ENCODE data around the gene IL36G. TPM values are rescaled to one million over a fixed set of nuclear protein-coding genes. Genes with fewer than 3 reads are reported as not detected.
"Not testable (repeated sequence)": the region's sequence is repeated elsewhere in the genome, so short reads cannot be mapped to it uniquely, and the experiment has no call there.

Gene IL36G
- not detected in 2 replicates for total RNA-seq

DNA sequence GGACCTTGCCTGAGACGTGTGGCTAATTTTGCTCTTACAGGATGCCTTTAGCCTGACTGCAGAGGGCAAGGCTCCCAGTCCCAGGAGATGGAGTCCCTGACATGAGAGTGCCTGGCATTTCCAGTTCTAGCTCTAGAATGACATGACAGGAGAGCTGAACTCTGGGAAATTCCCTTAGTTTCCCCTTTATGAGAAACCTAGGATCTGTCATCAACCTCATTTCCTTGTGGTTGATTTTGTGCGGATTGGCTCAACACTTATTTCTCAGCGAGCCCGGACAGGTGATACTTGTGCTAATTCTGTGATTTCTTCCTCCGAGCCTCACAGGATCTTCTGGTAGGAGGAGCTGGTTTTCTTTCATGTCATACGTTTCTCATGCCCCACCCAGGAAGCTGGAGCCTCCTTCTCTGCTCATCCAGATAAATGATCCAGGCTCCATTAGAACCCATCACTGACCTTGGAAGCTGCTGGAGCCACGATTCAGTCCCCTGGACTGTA, at the start of gene IL36G:
IL36G (plus strand) TSS at position 448 of the 498 bp plus-strand sequence. CDS start 633 bp downstream, outside the sequence.
- DNase-seq (ENCODE audit: low read depth, low spot score), result no peak

DNA sequence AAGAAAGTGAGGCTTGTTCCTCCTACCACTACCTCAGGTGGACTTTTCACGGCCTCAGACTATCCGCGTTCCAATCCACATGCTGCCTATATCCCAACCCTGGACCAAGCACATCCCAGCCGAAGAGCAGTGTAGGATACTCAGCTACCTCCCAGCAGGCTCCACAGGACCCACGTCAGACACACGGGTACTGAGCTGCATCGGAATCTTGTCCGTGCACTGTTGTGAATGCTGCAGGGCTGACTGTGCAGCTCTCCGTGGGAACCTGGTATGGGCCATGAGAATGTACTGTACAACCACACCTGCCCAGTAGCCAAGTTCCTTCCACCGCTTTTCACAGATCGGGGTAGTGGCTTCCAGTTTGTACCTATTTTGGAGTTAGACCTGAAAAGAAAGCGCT, 44.5 kb upstream of the IL36G start:
- DNase-seq (ENCODE audit: low read depth, low spot score), result no peak

DNA sequence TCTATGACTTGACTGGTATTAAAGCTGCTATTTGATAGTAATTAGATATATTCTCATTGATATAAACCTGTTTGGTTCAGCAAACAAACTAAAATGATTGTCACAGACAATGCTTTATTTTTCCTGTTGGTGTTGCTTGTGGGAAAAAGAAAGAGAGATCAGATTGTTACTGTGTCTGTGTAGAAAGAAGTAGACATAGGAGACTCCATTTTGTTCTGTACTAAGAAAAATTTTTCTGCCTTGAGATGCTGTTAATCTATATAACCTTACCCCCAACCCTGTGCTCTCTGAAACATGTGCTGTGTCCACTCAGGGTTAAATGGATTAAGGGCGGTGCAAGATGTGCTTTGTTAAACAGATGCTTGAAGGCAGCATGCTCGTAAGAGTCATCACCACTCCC, 43.7 kb upstream of the IL36G start:
- DNase-seq (ENCODE audit: low read depth, low spot score), result not testable (repeated sequence)

DNA sequence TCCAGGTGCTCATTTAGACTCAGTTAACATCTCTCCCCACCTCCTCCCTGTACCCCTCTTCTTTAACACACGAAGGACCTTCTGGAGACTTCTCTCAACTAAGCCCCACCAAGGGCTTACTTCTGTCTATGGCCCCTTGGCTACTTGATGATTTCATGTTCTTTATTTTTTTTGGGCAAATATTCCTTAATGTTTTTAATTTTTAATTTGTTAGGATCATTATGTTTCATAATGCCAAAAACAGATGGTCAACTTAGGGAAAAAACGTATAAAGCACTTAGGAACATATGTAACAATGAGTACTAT, 40.9 kb upstream of the IL36G start:
- no peak for DNase-seq (ENCODE audit: low read depth, low spot score)

DNA sequence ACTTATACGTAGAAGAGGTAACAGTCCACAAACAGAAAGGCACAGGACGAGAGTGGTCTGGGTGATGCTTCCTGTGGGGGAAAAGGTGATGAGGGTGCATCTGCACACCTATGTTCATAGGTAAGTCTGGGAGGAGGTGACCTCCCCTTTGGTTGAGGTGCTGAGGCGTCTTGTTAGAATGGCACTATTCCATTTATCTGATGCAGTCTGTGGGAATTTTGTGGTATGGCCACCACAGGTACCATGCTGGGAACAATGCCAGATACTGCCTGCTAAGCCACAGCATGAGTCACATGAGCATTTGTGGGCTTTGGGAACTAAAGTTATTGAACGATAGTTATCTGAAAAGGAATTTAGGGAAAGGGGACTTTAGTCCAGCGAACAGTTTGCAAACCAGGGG, 38.9 kb upstream of the IL36G start:
- DNase-seq (ENCODE audit: low read depth, low spot score), result no peak

DNA sequence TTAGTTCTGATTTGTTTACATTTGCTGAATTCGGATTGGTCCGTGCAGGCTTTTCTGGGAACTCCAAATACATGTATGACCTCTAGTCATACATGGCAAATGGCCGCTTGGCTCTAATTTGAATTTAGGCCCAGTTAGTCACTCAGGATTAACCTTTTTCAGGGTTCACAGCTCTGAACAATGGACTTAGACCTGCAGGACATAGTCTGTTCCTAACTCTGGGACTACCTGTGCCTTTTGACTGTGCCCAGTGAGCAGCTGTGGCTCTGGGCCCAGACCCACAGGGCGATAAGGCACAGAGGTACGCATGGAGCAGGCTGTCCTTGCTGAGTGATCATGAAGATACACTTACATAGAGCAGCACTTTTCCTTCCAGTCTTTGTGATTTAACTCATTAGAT, 38.4 kb upstream of the IL36G start:
- no peak for DNase-seq (ENCODE audit: low read depth, low spot score)

DNA sequence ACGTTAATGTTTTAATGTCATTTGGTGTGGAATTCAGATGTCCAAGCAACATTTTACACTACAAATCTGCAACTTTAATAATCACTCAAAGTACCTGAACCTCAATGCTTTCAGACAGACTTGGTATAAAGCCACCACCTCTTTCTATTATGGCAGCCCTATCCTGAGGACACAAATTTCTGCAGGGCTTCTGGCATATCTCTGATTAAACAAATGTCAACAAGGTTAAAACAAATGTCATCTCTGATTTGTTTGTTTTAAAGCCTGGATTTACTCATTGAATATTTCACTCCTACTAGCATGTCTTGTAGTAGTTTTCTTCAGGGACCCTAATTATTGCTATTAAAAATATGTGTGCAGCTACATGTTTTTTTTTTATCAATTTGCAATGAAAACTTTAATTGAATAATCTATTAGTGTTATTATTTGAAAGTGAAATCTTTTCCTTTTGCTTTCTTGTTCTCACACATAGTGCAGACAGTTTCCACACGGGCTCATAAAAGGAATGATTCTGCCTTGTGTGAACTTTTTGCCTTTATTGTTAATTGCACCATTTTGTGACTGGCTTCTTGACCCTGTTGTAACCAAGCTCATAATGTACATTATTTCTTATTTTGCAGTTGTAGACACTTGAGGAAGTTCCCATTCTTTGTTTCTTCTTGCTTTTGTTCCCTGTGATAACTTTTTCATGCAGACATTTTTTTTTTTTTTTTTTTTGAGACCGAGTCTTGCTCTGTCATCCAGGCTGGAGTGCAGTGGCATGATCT, 36.8 kb upstream of the IL36G start:
- DNase-seq (ENCODE audit: low read depth, low spot score), result no peak

DNA sequence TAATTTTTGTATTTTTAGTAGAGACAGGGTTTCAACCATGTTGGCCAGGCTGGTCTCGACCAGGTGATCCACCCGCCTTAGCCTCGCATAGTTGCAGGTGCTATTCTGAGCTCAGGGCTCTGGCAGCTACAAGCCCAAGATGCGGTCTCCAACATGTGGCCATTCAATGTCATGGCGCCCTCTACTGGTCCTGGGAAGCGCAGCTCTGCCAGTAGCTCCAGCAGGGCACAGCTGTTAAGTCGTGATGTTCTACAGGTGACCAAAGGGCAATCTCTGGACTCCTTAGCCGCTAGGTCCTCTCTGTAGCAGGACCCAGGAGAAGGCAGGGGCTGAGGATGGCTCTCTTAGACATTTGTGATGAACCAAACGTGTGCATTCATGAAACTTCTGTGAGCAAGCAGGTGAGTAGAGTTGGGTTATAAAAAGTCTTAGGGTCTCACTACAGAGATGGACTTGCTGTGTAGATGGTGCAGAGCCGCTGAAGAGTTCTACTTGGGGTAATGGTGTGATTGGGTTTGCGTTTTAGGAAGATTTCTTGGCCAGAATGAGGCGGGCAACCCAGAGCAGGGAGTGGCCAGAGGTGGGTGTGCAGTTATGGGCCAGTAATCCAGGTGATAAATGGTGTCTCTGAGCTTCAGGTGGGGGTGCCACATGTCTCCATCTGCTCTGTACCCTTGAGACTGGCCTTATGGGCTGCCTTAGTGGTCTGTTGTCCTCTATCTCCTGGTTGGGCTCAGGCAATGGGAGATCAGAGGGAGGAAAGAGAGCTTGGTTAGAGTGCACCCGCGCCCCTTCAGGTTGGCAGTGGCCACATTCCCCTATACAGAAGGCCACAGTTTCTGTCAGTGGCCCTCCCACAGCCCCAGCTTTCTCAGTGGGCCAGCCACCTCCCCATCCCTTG, 35.8 kb upstream of the IL36G start:
- peak; percentile 40 for DNase-seq (ENCODE audit: low read depth, low spot score)

DNA sequence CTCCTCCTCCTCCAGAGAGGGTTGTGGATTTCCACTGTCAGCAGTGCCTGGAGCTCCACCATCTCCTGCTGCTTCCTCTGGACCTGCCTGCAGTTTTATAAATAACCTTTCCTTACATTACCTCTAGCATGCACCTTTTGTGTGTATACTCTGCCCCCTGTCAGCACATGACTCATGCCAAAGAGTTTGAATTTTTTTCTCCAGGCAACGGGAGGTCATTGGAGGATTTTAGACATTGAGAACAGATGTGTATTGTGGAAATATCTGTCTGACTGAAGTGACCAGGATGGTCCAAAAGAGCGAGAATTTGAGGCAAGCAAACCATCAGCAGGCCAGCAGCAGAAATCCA, 35.2 kb upstream of the IL36G start:
- no peak for DNase-seq (ENCODE audit: low read depth, low spot score)

DNA sequence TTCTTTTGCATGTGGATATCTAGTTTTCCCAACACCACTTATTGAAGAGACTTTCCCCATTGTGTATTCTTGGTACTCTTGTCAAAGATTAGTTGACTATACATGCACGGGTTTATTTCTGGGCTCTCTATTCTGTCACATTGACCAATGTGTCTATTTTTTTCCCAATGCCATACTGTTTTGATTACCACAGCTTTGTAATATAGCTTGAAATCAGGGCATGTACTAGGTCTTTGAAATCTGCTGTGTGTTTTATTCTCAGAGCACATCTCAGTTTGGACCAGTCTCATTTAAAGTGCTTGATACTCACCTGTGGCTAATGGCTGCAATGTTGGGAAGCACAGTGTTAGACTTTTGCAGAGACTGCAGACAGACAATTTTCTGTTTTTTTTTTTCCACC, 32.8 kb upstream of the IL36G start:
- no peak for DNase-seq (ENCODE audit: low read depth, low spot score)

DNA sequence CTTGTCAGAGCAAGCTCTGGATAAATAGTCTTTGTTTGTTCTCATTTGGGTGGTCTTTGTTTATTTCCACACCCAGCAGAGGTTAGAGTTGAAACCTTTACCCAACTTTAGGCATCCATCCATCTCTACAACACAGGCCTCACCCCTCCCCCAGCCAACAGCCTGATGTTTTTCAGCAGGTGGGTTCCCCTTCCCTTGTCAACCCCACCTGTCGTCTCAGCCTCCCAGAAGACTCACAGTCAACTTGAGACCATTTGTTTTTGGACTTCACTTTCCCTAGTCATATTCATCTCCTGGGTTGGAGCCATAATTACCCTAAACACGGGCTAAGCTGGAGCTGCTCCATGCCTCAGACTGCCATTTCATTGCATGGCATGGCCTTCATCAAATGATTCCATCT, 31.7 kb upstream of the IL36G start:
- DNase-seq (ENCODE audit: low read depth, low spot score), result no peak

DNA sequence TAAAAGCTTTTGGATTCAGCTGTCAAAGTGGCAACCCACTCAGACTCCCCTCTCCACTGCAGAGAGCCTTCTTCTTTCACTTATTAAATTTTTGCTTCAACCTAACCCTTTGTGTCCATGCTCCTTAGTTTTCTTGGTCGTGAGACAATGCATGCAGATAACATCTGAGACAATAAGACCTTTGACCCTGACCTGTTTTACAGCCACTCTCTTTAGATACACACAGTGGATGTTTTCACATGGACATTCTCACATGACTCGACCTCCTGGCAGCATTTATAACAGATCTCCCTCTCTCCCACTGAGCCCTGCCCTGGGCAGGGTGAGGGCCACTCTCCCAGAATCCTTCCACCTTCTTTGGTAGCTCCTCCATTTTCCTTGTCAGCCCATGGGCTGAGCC, 30.4 kb upstream of the IL36G start:
- no peak for DNase-seq (ENCODE audit: low read depth, low spot score)

DNA sequence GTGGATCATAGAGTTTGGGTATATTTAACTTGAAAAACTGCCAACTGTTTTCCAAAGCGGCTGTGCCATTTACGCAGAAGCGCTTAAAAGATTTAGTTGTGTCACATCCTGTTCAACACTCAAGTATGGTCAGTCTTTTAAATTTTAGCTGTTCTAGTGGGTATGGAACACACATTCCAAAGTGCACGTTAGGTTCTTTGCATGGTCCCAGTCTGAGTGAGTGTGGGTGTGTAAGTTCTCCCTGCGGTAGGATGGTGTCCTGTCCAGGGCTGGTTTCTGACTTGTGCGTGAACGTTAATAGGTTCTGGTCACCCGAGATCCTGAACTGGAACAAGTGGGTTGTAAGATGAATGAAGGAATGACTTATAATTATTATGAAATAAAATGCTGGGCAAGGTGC, 28.4 kb upstream of the IL36G start:
- no peak for DNase-seq (ENCODE audit: low read depth, low spot score)

DNA sequence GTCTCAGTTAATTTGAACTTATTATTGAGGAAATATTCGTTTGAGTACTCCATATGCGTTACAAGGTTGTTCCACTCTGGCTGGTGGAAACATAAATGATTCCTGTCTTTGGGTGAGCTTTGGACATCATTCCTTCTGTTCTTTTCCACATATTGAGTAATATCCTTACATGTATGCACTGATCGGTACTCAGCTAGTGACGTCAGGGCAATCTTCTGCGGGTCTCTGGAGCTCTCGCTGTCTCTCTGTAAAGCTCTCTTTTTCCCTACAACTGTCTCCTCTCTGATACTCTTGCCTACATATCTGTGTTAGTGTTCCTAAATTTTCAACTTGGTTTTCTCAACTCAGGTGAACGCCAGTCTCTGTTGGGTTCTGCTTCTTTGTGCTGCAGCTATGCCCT, 23.4 kb upstream of the IL36G start:
- no peak for DNase-seq (ENCODE audit: low read depth, low spot score)

DNA sequence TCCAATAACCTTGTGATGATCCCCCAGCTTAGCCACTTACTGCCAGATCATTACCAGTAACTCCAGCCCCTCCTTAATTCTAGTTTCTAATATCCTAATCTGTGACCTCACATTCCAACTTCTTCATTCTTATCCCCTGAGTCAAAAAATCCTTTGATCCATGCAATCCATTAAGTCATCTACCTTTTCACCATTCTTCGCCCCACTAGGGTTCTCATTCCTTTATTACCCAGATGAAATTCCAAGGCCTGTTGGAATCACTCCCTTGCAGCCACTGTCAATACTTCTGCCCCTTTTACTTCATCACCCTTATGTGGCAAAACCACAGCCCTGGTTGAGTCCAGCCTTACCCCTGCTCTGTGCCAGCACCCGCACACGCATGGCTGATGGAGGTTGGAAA, 20.3 kb upstream of the IL36G start:
- DNase-seq (ENCODE audit: low read depth, low spot score), result no peak

DNA sequence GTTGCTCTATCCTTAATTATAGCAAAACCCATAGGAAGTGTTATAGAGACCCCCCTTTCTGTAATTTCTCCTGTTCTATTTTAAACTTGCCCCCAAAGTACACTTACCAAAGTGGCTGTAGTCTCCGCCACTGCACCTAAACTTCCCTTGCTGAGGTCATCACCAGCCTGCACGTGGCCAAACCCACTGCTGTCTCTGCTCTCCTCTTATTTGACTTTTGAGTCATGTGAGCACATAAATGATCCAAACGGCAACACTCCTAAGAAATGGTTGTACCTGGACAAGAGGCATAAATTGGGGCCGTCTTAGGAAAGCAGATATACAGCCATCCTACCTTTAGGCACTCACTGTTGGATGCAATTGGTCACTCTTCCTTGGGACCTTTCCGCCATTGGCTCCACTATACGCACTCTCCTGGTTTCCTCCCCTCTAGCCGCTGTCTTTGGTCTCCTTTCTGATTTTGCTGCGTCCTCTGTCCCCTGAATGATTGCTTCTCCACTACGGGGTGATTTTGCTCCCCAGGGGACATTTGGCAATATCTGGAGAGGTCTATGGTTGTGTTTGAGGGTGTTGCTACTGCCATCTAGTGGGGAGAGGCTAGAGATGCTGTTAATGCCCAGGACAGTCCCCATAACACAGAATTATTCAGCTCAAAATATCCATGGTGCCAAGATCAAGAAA, 19.2 kb upstream of the IL36G start:
- no peak for DNase-seq (ENCODE audit: low read depth, low spot score)

DNA sequence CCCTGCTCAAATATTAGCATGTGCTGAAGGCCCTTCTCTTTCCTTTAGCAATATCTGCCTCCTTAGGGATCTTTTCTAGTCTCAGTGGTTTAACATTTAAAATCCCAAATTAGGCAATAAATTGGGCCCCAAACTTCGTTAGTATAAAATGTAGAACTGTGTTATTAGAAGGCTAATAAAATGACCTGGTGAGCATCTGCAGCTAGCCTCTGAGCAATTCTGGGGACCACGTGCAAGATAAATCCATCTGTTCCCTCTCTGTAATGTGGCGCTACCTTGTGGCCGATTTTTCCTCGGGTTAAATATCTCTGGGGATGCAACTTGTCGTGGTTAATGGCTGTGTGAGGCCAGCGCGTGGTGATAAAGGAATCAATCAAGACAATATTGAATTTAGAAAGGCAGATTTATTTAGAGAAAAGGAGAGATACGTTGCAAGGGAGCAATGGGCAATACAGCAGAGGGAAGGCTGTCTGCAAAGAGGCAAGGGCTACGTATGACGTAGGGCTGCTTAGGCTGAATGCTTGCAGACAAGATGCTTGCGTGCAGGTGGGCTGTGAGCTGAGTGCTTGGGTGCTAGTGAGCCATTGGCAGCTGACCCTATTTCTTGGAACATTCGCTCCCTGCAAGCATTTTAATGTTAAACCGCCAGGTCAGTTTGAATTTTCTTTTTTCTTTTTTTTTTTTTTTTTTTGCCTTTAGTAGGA, 18.5 kb upstream of the IL36G start:
- no peak for DNase-seq (ENCODE audit: low read depth, low spot score)

DNA sequence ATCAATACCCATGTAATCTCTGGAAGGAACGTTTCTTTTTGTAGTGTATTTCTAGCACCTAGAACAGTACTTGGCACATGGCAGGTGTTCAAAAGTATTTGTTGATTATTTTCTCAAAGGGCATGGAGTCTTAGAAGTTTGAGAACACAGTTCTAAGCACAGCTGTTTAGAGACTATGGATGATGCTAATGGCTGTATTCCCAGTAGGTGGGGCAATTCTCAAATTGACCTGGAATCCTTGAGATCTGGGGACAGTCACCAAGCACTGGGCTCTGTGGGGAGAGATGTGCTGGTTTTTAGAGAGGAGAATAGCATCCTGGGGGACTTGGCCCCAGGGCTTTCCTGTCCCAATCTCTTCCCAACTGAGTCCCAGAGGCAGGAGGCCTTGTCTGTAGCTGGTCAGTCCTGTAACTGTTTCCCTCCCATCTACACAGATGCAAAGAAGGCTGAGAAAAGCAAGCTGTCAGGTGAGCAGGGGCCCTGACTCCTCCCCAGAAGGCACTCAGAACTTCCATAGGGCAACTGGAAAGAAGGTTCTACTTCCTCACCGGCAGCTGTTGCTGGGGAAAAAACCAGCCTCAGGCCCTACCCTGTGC, 17.5 kb upstream of the IL36G start:
- no peak for DNase-seq (ENCODE audit: low read depth, low spot score)

DNA sequence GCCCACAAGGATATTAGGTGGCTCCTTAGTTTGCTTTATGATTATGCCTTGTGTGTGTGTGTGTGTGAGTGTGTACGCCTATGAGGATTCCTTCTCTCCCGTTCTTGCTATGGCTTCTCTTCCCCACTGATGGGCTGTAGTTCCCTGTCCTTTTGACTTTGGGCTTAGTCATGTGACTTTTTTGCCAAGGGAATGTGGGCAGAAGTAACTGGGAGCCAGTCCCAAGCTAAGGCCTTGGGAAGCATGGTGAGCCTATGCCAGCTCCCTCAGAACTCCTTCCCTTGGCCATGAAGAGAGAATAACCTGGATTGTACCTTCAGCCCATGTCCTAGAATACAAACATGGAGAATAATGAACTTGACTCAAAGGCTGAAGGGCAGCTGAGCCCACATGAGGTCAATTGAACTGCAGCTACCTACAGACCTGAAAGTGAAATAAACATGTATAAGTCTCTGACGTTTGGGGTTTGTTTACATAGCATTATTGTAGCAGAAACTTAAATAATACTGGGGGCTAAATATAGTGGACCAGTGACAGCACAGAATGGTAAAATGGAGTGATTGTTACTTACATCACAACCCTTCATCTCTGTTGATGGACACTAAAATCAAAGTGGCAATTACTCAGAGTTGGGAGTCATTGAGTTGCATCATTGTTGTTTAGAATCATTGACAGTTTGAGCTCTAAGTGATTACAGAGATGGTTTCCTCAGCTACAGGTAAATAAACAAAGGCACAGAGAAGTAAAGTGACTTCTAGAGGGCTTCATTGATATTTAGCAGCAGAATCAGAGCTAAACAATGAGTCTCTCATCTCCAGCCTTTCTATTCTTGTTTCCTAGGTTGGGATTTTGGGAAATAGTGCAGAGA, 15.3 kb upstream of the IL36G start:
- no peak for DNase-seq (ENCODE audit: low read depth, low spot score)

DNA sequence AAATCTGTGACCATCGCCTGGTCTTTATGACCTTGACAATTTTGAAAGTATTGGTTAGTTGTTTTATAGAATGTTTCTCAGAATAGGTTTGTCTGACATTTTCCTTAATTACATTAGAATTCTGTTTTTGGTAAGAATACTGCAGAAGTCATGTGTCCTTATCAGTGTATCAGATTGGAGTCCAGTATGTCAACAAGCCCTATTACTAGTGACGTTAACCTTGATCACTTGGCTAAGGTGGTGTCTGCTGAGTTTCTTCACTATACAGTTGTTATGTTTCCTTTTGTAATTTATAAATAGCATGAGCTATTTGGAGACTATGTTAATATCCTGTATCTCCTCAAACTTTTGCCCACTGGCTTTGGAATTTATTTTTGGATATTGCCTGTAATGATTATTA, 10.8 kb upstream of the IL36G start:
- no peak for DNase-seq (ENCODE audit: low read depth, low spot score)
